ENCODE data around the gene EIF3A.

DNA sequence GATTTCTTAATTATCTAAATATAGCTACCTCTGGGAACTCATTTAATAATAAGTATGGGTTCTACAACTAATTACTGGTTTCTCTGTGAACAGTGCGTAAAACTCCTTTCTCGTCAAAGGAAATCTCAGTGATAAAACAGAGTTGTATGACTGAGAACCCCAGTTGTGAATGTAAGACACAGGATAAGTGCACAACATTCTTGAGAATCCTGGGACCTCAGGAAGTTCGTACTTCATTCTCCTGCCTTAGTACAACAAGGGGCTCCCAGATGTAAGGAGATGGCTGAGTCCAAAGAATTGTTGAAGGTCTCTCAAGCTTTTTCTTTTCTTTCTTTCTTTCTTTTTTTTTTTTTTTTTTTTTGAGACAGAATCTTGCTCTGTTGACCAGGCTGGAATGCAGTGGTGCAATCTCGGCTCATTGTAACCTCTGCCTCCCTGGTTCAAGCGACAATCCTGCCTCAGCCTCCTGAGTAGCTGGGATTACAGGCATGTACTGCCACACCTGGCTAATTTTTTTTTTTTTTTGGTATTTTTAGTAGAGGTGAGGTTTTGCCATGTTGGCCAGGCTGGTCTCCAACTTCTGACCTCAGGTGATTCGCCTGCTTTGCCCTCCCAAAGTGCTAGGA, 35.8 kb upstream of the EIF3A start:
- TF ChIP-seq POLR2A (IDR thresholded peaks at IDR 0.05) (no peak), CTCF (IDR thresholded peaks at IDR 0.05) (no peak), EP300 (IDR thresholded peaks at IDR 0.05) (no peak)

Measured in upper lobe of left lung (tissue), 4 donors.